ENCODE data around the gene IQSEC1. TPM values are rescaled to one million over a fixed set of nuclear protein-coding genes. Genes with fewer than 3 reads are reported as not detected.

IQSEC1 gene
- total and polyA plus RNA-seq, 2 of the 8 experiments (the other 6 are each of a cell fraction or from before 2014, with no cell fraction given) = 6.8 to 28.8 TPM

- WGBS, 2 experiments (ENCODE audit: extremely low coverage in 1 of 2, insufficient coverage in 1 of 2, insufficient read length in 1 of 2, insufficient replicate concordance in 2 of 2, low coverage in 1 of 2, low lambda C conversion rate in 2 of 2, missing lambda C conversion rate in 1 of 2) = 94% methylated on average over 10 of the region's 10 CpGs; no CpG with 5 or more reads in 1 of the 2 experiments
These were observed 134.9 kb downstream of the IQSEC1 start for GRCh38 chr3:12938258-12938711.

More at GRCh38 chr3:12938258-12938711, 134.9 kb downstream of the IQSEC1 start:
- Histone ChIP-seq H3K23me2 (ENCODE audit: low read depth, low read length) (no peaks in the 10 kb centered on the region), H3K4me1 (replicated peaks in 1 of 4; ENCODE audit: control insufficient read depth in 3 of 4, insufficient read depth in 4 of 4, low read length in 3 of 4) (no peaks in the 10 kb centered on the region), H3K18ac (ENCODE audit: extremely low read depth, low read length) (no peak overlapping the region), H3K23ac (ENCODE audit: insufficient read length) (no peak overlapping the region), H2BK5ac (ENCODE audit: low read depth, low read length) (no peak overlapping the region), H2AK5ac (ENCODE audit: low read depth, low read length) (no peak overlapping the region), H2BK12ac (ENCODE audit: low read depth, low read length) (no peak overlapping the region), H2AFZ (ENCODE audit: low read length) (no peak overlapping the region), H3K79me2 (ENCODE audit: control insufficient read depth in 1 of 2, insufficient read depth in 2 of 2, low read length in 2 of 2) (no peaks in the 10 kb centered on the region), H3K4ac (replicated peaks; ENCODE audit: insufficient read length, low read depth, low read length) (no peak overlapping the region), H3K79me1 (ENCODE audit: low read depth, low read length) (peaks cover 5% of the 10 kb centered on the region; the same call in 1 of the 2 replicates), H3K27ac (ENCODE audit: low read depth, low read length) (no peak overlapping the region), H2BK120ac (replicated peaks; ENCODE audit: low read depth, low read length) (no peak overlapping the region), H3K4me2 (ENCODE audit: insufficient read depth in 1 of 2, low read depth in 2 of 2, low read length in 2 of 2) (no peak overlapping the region), H3K9ac (replicated peaks in 1 of 4; ENCODE audit: extremely low read depth in 1 of 4, low read depth in 3 of 4, low read length in 3 of 4) (no peak overlapping the region; a peak in 1 of 7 replicates), H4K20me1 (replicated peaks in 1 of 2; ENCODE audit: control insufficient read depth in 1 of 2, insufficient read depth in 2 of 2, low read length in 2 of 2) (peaks cover 2 to 15% of the 10 kb centered on the region in 2 experiments), H3K14ac (ENCODE audit: insufficient read length) (no peak overlapping the region), H3K36me3 (ENCODE audit: control insufficient read depth in 2 of 4, insufficient read depth in 4 of 4, low read length in 3 of 4) (peaks cover 0 to 12% (median 2%) of the 10 kb centered on the region in 4 experiments; a peak in 6 of 8 replicates), H4K91ac (replicated peaks; ENCODE audit: insufficient read length, low read length) (no peak overlapping the region), H3K9me3 (ENCODE audit: insufficient read depth in 2 of 2, low read depth in 1 of 2, low read length in 1 of 2) (no peaks in the 10 kb centered on the region), H4K5ac (ENCODE audit: insufficient read length, low read depth, low read length) (no peak overlapping the region), H4K8ac (ENCODE audit: extremely low read depth, insufficient read depth, low read length) (no peak overlapping the region), H2BK20ac (ENCODE audit: low read length) (no peak overlapping the region), H3K4me3 (ENCODE audit: extremely low read depth in 1 of 4, insufficient read depth in 2 of 4, low read depth in 3 of 4, low read length in 4 of 4) (no peak overlapping the region), H2BK15ac (ENCODE audit: low read length) (no peak overlapping the region), H3K56ac (replicated peaks; ENCODE audit: insufficient read length, low read depth, low read length) (no peak overlapping the region), H3K27me3 (replicated peaks in 1 of 4; ENCODE audit: control insufficient read depth in 3 of 4, extremely low read depth in 1 of 4, insufficient read depth in 3 of 4, low read length in 3 of 4) (no peaks in the 10 kb centered on the region)
- no peak for FAIRE-seq
- ChIA-PET CTCF (ENCODE audit: partially characterized antibody) (interaction anchor here (0.7 to 3.4 kb wide), 4 partner anchors 9 to 80 kb away, joined by 3 to 18 read pairs (median 8); no protein-coding TSS in a partner anchor), POLR2A (ENCODE audit: partially characterized antibody) (no interaction called here)
- no peak for DNase-seq (ENCODE audit: low read depth in 1 of 2, low spot score in 2 of 2)
- TF ChIP-seq CREB1 (IDR thresholded peaks at IDR 0.05) (no peak), SP2 (IDR thresholded peaks at IDR 0.05; ENCODE audit: low read length) (no peak), ASH2L (IDR thresholded peaks at IDR 0.05; ENCODE audit: low read length) (no peak), PHF8 (conservative IDR thresholded peaks at IDR 0.05; ENCODE audit: low read depth, low read length) (no peak), POLR2A (IDR thresholded peaks at IDR 0.05; ENCODE audit: control extremely low read depth in 1 of 2, low read depth in 2 of 2, low read length in 2 of 2) (no peak), FOSL1 (IDR thresholded peaks at IDR 0.05; ENCODE audit: insufficient read depth, low read depth, low read length) (no peak), TAF1 (IDR thresholded peaks at IDR 0.05; ENCODE audit: low read depth, low read length) (no peak), SUZ12 (IDR thresholded peaks at IDR 0.05; ENCODE audit: low read length) (no peak), NANOG (IDR thresholded peaks at IDR 0.05; ENCODE audit: insufficient read depth, low read depth, low read length, poor library complexity, severe bottlenecking) (no peak), USF2 (IDR thresholded peaks at IDR 0.05; ENCODE audit: low read length) (no peak), HDAC6 (IDR thresholded peaks at IDR 0.05; ENCODE audit: low read depth, low read length) (no peak), KDM1A (IDR thresholded peaks at IDR 0.05; ENCODE audit: borderline replicate concordance, low read length) (no peak)
